ENCODE measurements around the gene UBAP1. TPM values are rescaled to one million over a fixed set of nuclear protein-coding genes. Genes with fewer than 3 reads are reported as not detected.

Gene UBAP1
- total and polyA plus RNA-seq, 2 donors (not counting 1 experiment from before 2014, with no cell fraction given): 20.4 to 27.0 TPM

DNA sequence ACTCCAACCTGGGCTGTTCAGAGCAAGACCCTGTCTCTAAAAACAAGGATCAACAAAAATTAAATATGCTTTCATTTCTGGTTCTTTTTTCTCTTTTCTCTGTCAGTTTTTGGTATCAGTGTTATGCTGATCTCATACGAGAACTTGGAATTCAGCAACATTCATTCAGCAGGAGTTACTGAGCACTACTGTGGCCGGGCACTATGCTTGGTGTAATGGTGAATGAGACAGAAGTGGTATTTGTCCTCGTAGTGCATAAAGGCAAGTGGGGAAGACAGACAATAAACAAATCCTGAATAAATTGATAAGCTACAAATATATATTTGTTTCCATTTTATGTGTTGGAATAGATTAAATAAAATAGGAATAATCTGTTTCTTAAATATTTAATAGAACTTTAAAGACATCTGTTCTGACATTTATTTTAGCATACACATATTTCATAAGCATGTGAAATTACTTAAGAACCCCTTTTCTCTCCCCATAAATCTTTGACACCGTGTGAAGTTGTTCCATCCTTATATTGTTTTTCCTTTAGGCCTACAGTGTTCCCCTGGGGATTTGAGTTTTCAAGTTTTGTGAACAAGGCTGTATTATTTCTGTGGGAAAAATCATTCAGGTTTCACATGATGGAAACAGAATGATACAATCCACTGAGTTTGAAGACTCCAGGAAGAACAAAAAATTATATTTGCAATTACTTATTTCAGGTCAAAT, 24.6 kb downstream of the UBAP1 start:
- POLR2A ChIA-PET: interaction anchor here (0.5 kb wide), 1 partner anchor 152 kb away, joined by 3 read pairs; no protein-coding TSS in a partner anchor
- DNase-seq (no peak), ATAC-seq (ENCODE audit: low read depth) (no peak)
- Histone ChIP-seq H3K4me3 (ENCODE audit: control extremely low read depth in 1 of 5, extremely low read depth in 1 of 5, insufficient read depth in 1 of 5, low read depth in 2 of 5, low read length in 4 of 5) (no peak overlapping the region), H3K79me2 (ENCODE audit: control insufficient read depth, insufficient read depth, low read length) (peaks cover 87% of the 10 kb centered on the region), H3K27ac (ENCODE audit: low read length in 2 of 2) (no peak overlapping the region), H3K4me2 (replicated peaks; ENCODE audit: low read depth, low read length, poor library complexity, severe bottlenecking) (no peak overlapping the region), H3K36me3 (replicated peaks in 1 of 2; ENCODE audit: control extremely low read depth in 1 of 2, control insufficient read depth in 1 of 2, extremely low read depth in 1 of 2, insufficient read depth in 2 of 2, low read length in 1 of 2) (peaks cover 0 to 17% of the 10 kb centered on the region in 2 experiments), H3K9ac (ENCODE audit: low read length) (no peak overlapping the region), H3K4me1 (ENCODE audit: control insufficient read depth in 2 of 2, insufficient read depth in 2 of 2, low read length in 2 of 2) (peaks cover 0 to 3% of the 10 kb centered on the region in 2 donors), H2AFZ (ENCODE audit: insufficient read depth, low read depth, low read length, poor library complexity, severe bottlenecking) (no peak overlapping the region), H3K27me3 (replicated peaks in 1 of 4; ENCODE audit: control extremely low read depth in 1 of 4, control insufficient read depth in 3 of 4, insufficient read depth in 4 of 4, low read length in 3 of 4) (no peaks in the 10 kb centered on the region), H4K20me1 (ENCODE audit: control insufficient read depth, insufficient read depth, low read length, poor library complexity, severe bottlenecking) (peaks cover 67% of the 10 kb centered on the region), H3K9me3 (ENCODE audit: control extremely low read depth in 1 of 3, control insufficient read depth in 2 of 3, insufficient read depth in 1 of 3, low read length in 2 of 3) (no peaks in the 10 kb centered on the region)
- no peak overlapping the region for H3K27ac Mint-ChIP-seq
- intact Hi-C loops (cut with micrococcal nuclease): no loop called here
- 100% methylated on average over 1 of the region's 4 CpGs for WGBS (ENCODE audit: insufficient coverage)
- CTCF ChIA-PET: interaction anchor here (1.2 kb wide), 1 partner anchor 49 kb away, joined by 3 read pairs; no protein-coding TSS in a partner anchor
- H3K27me3 Mint-ChIP-seq: no peaks in the 10 kb centered on the region
- H3K4me3 Mint-ChIP-seq: no peak overlapping the region
- H3K9me3 Mint-ChIP-seq (ENCODE audit: insufficient read depth): no peaks in the 10 kb centered on the region
- peaks cover 17% of the 10 kb centered on the region for H3K4me1 Mint-ChIP-seq
- TF ChIP-seq CTCF (IDR thresholded peaks at IDR 0.05) (no peak), EZH2 (IDR thresholded peaks at IDR 0.05; ENCODE audit: borderline replicate concordance, insufficient read depth, low read depth, low read length, poor library complexity, severe bottlenecking) (no peak)

DNA sequence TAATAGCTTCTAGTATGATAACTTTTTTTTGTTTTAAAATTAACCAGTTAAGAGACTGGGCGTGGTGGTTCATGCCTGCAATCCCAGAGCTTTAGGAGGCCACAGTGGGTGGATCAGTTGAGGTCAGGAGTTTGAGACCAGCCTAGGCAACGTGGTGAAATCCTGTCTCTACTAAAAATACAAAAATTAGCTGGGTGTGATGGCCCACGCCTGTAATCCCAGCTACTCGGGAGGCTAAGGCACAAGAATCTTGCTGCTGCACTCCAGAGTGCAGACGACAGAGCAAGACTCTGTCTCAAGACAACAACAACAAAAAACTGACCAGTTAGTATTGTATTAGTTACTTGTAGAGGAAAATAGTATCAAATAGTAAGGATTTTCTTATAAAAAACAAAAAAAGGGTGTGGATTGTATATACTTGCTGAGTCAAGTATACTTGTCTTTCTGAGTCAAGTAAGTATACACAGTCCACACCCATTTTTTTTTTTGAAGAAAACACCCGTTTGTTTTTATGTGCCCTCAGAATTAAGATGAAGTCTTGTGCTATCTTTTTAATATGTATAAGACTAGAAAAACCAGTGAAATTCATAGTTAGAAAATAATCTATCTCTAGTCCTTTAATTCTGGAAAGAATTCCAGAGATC, 25.3 kb downstream of the UBAP1 start:
- intact Hi-C loops (cut with micrococcal nuclease): no loop called here
- Histone ChIP-seq H2AFZ (ENCODE audit: insufficient read depth, low read depth, low read length, poor library complexity, severe bottlenecking) (no peak overlapping the region), H3K4me1 (ENCODE audit: control insufficient read depth in 2 of 2, insufficient read depth in 2 of 2, low read length in 2 of 2) (no peaks in the 10 kb centered on the region), H3K4me2 (replicated peaks; ENCODE audit: low read depth, low read length, poor library complexity, severe bottlenecking) (no peak overlapping the region), H3K27me3 (replicated peaks in 1 of 4; ENCODE audit: control extremely low read depth in 1 of 4, control insufficient read depth in 3 of 4, insufficient read depth in 4 of 4, low read length in 3 of 4) (no peaks in the 10 kb centered on the region), H3K4me3 (ENCODE audit: control extremely low read depth in 1 of 5, extremely low read depth in 1 of 5, insufficient read depth in 1 of 5, low read depth in 2 of 5, low read length in 4 of 5) (no peak overlapping the region), H3K9ac (ENCODE audit: low read length) (no peak overlapping the region), H3K36me3 (replicated peaks in 1 of 2; ENCODE audit: control extremely low read depth in 1 of 2, control insufficient read depth in 1 of 2, extremely low read depth in 1 of 2, insufficient read depth in 2 of 2, low read length in 1 of 2) (peaks cover 0 to 17% of the 10 kb centered on the region in 2 experiments), H3K79me2 (ENCODE audit: control insufficient read depth, insufficient read depth, low read length) (peaks cover 86% of the 10 kb centered on the region), H4K20me1 (ENCODE audit: control insufficient read depth, insufficient read depth, low read length, poor library complexity, severe bottlenecking) (peaks cover 63% of the 10 kb centered on the region), H3K27ac (ENCODE audit: low read length in 2 of 2) (no peak overlapping the region), H3K9me3 (ENCODE audit: control extremely low read depth in 1 of 3, control insufficient read depth in 2 of 3, insufficient read depth in 1 of 3, low read length in 2 of 3) (no peaks in the 10 kb centered on the region)
- ChIA-PET CTCF (no interaction called here), POLR2A (interaction anchor here (0.5 kb wide), 1 partner anchor 153 kb away, joined by 3 read pairs; no protein-coding TSS in a partner anchor)
- no peak overlapping the region for H3K4me3 Mint-ChIP-seq
- no peaks in the 10 kb centered on the region for H3K27me3 Mint-ChIP-seq
- H3K27ac Mint-ChIP-seq: no peak overlapping the region
- DNase-seq (no peak), ATAC-seq (ENCODE audit: low read depth) (no peak)
- 100% methylated on average over 1 of the region's 6 CpGs for WGBS (ENCODE audit: insufficient coverage)
- H3K4me1 Mint-ChIP-seq: peaks cover 15% of the 10 kb centered on the region
- H3K9me3 Mint-ChIP-seq (ENCODE audit: insufficient read depth): no peaks in the 10 kb centered on the region
- TF ChIP-seq CTCF (IDR thresholded peaks at IDR 0.05): no peak
- TF ChIP-seq EZH2 (IDR thresholded peaks at IDR 0.05; ENCODE audit: borderline replicate concordance, insufficient read depth, low read depth, low read length, poor library complexity, severe bottlenecking): no peak

All from B cell (primary cell).